Renal cortical epithelial cell (primary cell): ENCODE data around the gene USP9Y. TPM values are rescaled to one million over a fixed set of nuclear protein-coding genes. Genes with fewer than 3 reads are reported as not detected.

Experiments
- total RNA-seq: library from RNA; depleted of rRNA; stranded (reverse); fragments of >200 nt; gene quantifications from 2 replicates; pipeline ENCODE4 v1.2.3, GENCODE V29; 2014

Gene USP9Y
- total RNA-seq, 1 donor from 2014 or later, result not detected

Other genes with a start within 250 kb of the USP9Y start
- 39.4 TPM in 1 of 2 replicates, not detected in the other for gene DDX3Y, start 203.6 kb downstream of the USP9Y start, total RNA-seq